GM18505 (cell line): ENCODE measurements around the gene GRK1.

ENCODE experiments used
- ATAC-seq: cut with Tn5 transposase; IDR thresholded peaks from one replicate; pipeline ENCODE4 v1.9.1; 2021; ENCODE audit not compliant: unreplicated experiment
- POLR2A ChIP-seq: IDR thresholded peaks from 4 replicates; pipeline ENCODE4 v1.6.1; 2011; ENCODE audit warnings: borderline replicate concordance; ENCODE audit not compliant: insufficient read depth, insufficient read length; ENCODE audit errors: extremely low read depth

The GRK1 gene

GRCh38 chr13:113627136-113627535 lies 39.9 kb upstream of the GRK1 start:
- no peak for TF ChIP-seq POLR2A
- ATAC-seq, result no peak

- ATAC-seq, result no peak
Measured at GRCh38 chr13:113628291-113629270, 38.4 kb upstream of the GRK1 start.

GRCh38 chr13:113629866-113630265 lies 37.2 kb upstream of the GRK1 start:
- ATAC-seq, result no peak
- TF ChIP-seq POLR2A, result no peak

More at GRCh38 chr13:113628291-113629270, 38.4 kb upstream of the GRK1 start:
- TF ChIP-seq POLR2A, result no peak

- TF ChIP-seq POLR2A, result no peak
- no peak for ATAC-seq
Measured at GRCh38 chr13:113630296-113630695, 36.7 kb upstream of the GRK1 start.

GRCh38 chr13:113630804-113631203 lies 36.2 kb upstream of the GRK1 start:
- no peak for TF ChIP-seq POLR2A
- no peak for ATAC-seq

GRCh38 chr13:113631341-113632095 lies 35.5 kb upstream of the GRK1 start:
- no peak for TF ChIP-seq POLR2A
- ATAC-seq, result no peak

- no peak for TF ChIP-seq POLR2A
- ATAC-seq, result no peak
Measured at GRCh38 chr13:113632706-113633484, 34.1 kb upstream of the GRK1 start.

GRCh38 chr13:113633485-113633873 lies 33.5 kb upstream of the GRK1 start:
- no peak for ATAC-seq

GRCh38 chr13:113634279-113635047 lies 32.6 kb upstream of the GRK1 start:
- no peak for ATAC-seq
- TF ChIP-seq POLR2A, result no peak

More at GRCh38 chr13:113633485-113633873, 33.5 kb upstream of the GRK1 start:
- no peak for TF ChIP-seq POLR2A

GRCh38 chr13:113635048-113635420 lies 32.0 kb upstream of the GRK1 start:
- TF ChIP-seq POLR2A, result no peak
- no peak for ATAC-seq

- no peak for ATAC-seq
- no peak for TF ChIP-seq POLR2A
Measured at GRCh38 chr13:113635709-113636108, 31.3 kb upstream of the GRK1 start.

GRCh38 chr13:113636266-113636963 lies 30.6 kb upstream of the GRK1 start:
- ATAC-seq, result no peak
- TF ChIP-seq POLR2A, result no peak
